ENCODE data around the gene NQO2. TPM values are rescaled to one million over a fixed set of nuclear protein-coding genes. Genes with fewer than 3 reads are reported as not detected.
A peak's percentile ranks its signal among the peaks of the same experiment; 100 is the strongest.
"Not testable (repeated sequence)": the region's sequence is repeated elsewhere in the genome, so short reads cannot be mapped to it uniquely, and the experiment has no call there.

Gene NQO2
- total and polyA plus RNA-seq, 2 donors (not counting 1 experiment from before 2014, with no cell fraction given) = 6.2 to 21.5 TPM

DNA sequence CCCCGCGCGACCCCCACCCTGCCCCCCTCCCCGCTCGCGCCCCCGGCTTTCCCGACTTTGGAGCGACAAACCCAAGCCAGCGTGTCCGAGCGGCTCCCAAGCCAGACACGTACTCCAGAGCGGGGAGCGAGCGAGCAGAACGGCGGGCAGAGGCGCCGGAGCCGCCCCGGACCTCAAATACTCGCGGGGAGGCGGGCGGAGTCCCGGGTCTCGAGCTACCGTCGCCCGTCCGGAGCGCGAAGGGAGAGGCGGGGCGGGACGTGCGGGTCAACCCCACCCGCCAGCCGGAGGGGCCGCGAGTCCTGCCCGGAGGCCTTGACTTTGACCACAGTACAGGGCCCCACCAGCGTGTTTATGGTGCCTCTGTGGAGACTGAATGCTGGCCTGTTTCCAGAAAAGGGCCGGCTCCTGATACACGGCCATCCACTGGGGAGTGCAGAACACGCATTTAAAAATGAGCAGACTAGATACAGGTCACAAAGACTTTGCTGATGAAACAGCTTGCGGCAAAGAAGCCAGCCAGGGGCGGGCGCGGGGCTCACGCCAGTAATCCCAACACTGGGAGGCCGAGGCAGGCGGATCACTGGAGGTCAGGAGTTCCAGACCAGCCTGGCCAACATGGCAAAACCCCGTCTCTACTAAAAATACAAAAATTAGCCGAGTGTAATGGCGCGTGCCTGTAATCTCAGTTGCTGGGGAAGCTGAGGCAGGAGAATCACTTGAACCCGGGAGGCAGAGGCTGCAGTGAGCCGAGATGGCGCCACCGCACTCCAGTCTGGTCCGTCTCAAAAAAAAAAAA is 28.1 kb upstream of the NQO2 start, which contains the start of gene SERPINB6:
Gene SERPINB6 (minus strand): TSS at position 148 of the 799 bp plus-strand sequence. CDS start 12,235 bp downstream, outside the sequence.
- DNase-seq (peak; percentile 65), ATAC-seq (ENCODE audit: low read depth) (peak; percentile 64)
- Histone ChIP-seq H2AFZ (ENCODE audit: insufficient read depth, low read depth, low read length, poor library complexity, severe bottlenecking) (peak within 1 kb of the TSS; percentile 92), H3K27me3 (replicated peaks in 1 of 4; ENCODE audit: control extremely low read depth in 1 of 4, control insufficient read depth in 3 of 4, insufficient read depth in 4 of 4, low read length in 3 of 4) (peaks cover 0 to 4% (median 0%) of the 10 kb centered on the region in 4 experiments), H3K79me2 (ENCODE audit: control insufficient read depth, insufficient read depth, low read length) (no peaks in the 10 kb centered on the region), H3K36me3 (replicated peaks in 1 of 2; ENCODE audit: control extremely low read depth in 1 of 2, control insufficient read depth in 1 of 2, extremely low read depth in 1 of 2, insufficient read depth in 2 of 2, low read length in 1 of 2) (no peaks in the 10 kb centered on the region), H3K9me3 (ENCODE audit: control extremely low read depth in 1 of 3, control insufficient read depth in 2 of 3, insufficient read depth in 1 of 3, low read length in 2 of 3) (no peaks in the 10 kb centered on the region), H3K4me2 (replicated peaks; ENCODE audit: low read depth, low read length, poor library complexity, severe bottlenecking) (peak within 1 kb of the TSS; percentile 93), H3K4me1 (ENCODE audit: control insufficient read depth in 2 of 2, insufficient read depth in 2 of 2, low read length in 2 of 2) (peaks cover 13 to 17% of the 10 kb centered on the region in 2 donors), H3K4me3 (ENCODE audit: control extremely low read depth in 1 of 5, extremely low read depth in 1 of 5, insufficient read depth in 1 of 5, low read depth in 2 of 5, low read length in 4 of 5) (peak within 1 kb of the TSS; percentile 56 to 86 (median 68)), H3K9ac (ENCODE audit: low read length) (peak within 1 kb of the TSS; percentile 78), H4K20me1 (ENCODE audit: control insufficient read depth, insufficient read depth, low read length, poor library complexity, severe bottlenecking) (no peaks in the 10 kb centered on the region), H3K27ac (ENCODE audit: low read length in 2 of 2) (peak within 1 kb of the TSS; percentile 39 to 74)
- Mint-ChIP-seq H3K27ac (peak within 1 kb of the TSS; percentile 93), H3K9me3 (ENCODE audit: insufficient read depth) (no peaks in the 10 kb centered on the region), H3K4me3 (peak within 1 kb of the TSS; percentile 91), H3K27me3 (peaks cover 3% of the 10 kb centered on the region), H3K4me1 (peaks cover 43% of the 10 kb centered on the region)
- CTCF ChIA-PET = interaction anchor here (0.7 to 1.6 kb wide), 10 partner anchors 13 to 280 kb away, joined by 3 to 8 read pairs (median 4); no protein-coding TSS in a partner anchor
- TF ChIP-seq, protein P1, sequence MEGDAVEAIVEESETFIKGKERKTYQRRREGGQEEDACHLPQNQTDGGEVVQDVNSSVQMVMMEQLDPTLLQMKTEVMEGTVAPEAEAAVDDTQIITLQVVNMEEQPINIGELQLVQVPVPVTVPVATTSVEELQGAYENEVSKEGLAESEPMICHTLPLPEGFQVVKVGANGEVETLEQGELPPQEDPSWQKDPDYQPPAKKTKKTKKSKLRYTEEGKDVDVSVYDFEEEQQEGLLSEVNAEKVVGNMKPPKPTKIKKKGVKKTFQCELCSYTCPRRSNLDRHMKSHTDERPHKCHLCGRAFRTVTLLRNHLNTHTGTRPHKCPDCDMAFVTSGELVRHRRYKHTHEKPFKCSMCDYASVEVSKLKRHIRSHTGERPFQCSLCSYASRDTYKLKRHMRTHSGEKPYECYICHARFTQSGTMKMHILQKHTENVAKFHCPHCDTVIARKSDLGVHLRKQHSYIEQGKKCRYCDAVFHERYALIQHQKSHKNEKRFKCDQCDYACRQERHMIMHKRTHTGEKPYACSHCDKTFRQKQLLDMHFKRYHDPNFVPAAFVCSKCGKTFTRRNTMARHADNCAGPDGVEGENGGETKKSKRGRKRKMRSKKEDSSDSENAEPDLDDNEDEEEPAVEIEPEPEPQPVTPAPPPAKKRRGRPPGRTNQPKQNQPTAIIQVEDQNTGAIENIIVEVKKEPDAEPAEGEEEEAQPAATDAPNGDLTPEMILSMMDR (IDR thresholded peaks at IDR 0.05) = no peak
- no peak for TF ChIP-seq EZH2 (IDR thresholded peaks at IDR 0.05; ENCODE audit: borderline replicate concordance, insufficient read depth, low read depth, low read length, poor library complexity, severe bottlenecking)
- intact Hi-C loops (cut with micrococcal nuclease) = loop anchor here (1.0 to 2.0 kb wide), 3 partner anchors 17 to 31 kb away; no protein-coding TSS in a partner anchor
- WGBS (ENCODE audit: insufficient coverage) = under 1% methylated on average over 56 of the region's 63 CpGs
- POLR2A ChIA-PET = interaction anchor here (0.6 to 1.6 kb wide), 5 partner anchors 16 to 82 kb away, joined by 3 to 12 read pairs (median 4); no protein-coding TSS in a partner anchor

DNA sequence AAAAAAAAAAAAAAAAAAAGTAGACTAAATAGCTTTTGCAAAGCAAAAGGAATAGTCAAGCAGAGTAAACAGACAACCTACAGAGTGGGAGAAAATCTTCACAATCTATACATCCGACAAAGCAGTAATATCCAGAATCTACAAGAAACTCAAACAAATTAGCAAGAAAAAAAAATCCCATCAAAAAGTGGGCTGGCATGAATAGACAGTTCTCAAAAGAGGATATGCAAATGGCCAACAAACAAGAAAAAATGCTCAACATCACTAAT is 27.5 kb upstream of the NQO2 start:
- H3K27me3 Mint-ChIP-seq; DNase-seq; intact Hi-C loops (cut with micrococcal nuclease); H3K9me3 Mint-ChIP-seq (ENCODE audit: insufficient read depth); H3K27ac ChIP-seq (ENCODE audit: low read length in 2 of 2); H3K36me3 ChIP-seq (replicated peaks in 1 of 2; ENCODE audit: control extremely low read depth in 1 of 2, control insufficient read depth in 1 of 2, extremely low read depth in 1 of 2, insufficient read depth in 2 of 2, low read length in 1 of 2); H4K20me1 ChIP-seq (ENCODE audit: control insufficient read depth, insufficient read depth, low read length, poor library complexity, severe bottlenecking); H3K79me2 ChIP-seq (ENCODE audit: control insufficient read depth, insufficient read depth, low read length); H3K27me3 ChIP-seq (replicated peaks in 1 of 4; ENCODE audit: control extremely low read depth in 1 of 4, control insufficient read depth in 3 of 4, insufficient read depth in 4 of 4, low read length in 3 of 4); ATAC-seq (ENCODE audit: low read depth); H3K9me3 ChIP-seq (ENCODE audit: control extremely low read depth in 1 of 3, control insufficient read depth in 2 of 3, insufficient read depth in 1 of 3, low read length in 2 of 3): not testable (repeated sequence)
- ChIA-PET CTCF (interaction anchor here (0.7 to 1.6 kb wide), 8 partner anchors 14 to 279 kb away, joined by 3 to 8 read pairs (median 4); no protein-coding TSS in a partner anchor), POLR2A (interaction anchor here (0.6 to 1.6 kb wide), 4 partner anchors 18 to 82 kb away, joined by 3 to 12 read pairs (median 4); no protein-coding TSS in a partner anchor)
- no CpG with 5 or more reads among the region's 1 CpG for WGBS (ENCODE audit: insufficient coverage)
- peaks cover 13 to 17% of the 10 kb centered on the region in 2 donors for H3K4me1 ChIP-seq (ENCODE audit: control insufficient read depth in 2 of 2, insufficient read depth in 2 of 2, low read length in 2 of 2)
- Mint-ChIP-seq H3K4me1 (peaks cover 39% of the 10 kb centered on the region), H3K4me3 (peak overlapping the region; percentile 91), H3K27ac (peak overlapping the region; percentile 93)
- peak overlapping the region; percentile 92 for H2AFZ ChIP-seq (ENCODE audit: insufficient read depth, low read depth, low read length, poor library complexity, severe bottlenecking)
- H3K4me3 ChIP-seq (ENCODE audit: control extremely low read depth in 1 of 5, extremely low read depth in 1 of 5, insufficient read depth in 1 of 5, low read depth in 2 of 5, low read length in 4 of 5) = peak overlapping the region in 4 of 5 experiments; percentile 56 to 86 (median 71)
- H3K4me2 ChIP-seq (replicated peaks; ENCODE audit: low read depth, low read length, poor library complexity, severe bottlenecking) = peak overlapping the region; percentile 93
- H3K9ac ChIP-seq (ENCODE audit: low read length) = peak overlapping the region; percentile 78

DNA sequence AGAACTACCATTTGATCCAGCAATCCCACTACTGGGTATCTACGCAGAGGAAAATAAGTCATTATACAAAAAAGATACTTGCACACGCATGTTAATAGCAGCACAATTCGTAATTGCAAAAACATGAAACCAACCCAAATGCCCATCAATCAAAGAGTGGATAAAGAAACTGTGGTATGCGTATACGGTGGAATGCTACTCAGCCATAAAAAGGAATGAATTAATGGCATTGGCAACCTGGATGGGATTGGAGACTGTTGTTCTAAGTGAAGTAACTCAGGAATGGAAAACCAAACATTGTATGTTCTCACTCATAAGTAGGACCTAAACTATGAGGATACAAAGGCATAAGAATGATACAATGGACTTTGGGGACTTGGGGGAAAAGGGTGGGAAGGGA is 27.0 kb upstream of the NQO2 start:
- H3K4me3 ChIP-seq (ENCODE audit: control extremely low read depth in 1 of 5, extremely low read depth in 1 of 5, insufficient read depth in 1 of 5, low read depth in 2 of 5, low read length in 4 of 5); H3K79me2 ChIP-seq (ENCODE audit: control insufficient read depth, insufficient read depth, low read length); H3K36me3 ChIP-seq (replicated peaks in 1 of 2; ENCODE audit: control extremely low read depth in 1 of 2, control insufficient read depth in 1 of 2, extremely low read depth in 1 of 2, insufficient read depth in 2 of 2, low read length in 1 of 2); H3K27ac ChIP-seq (ENCODE audit: low read length in 2 of 2); H3K27me3 ChIP-seq (replicated peaks in 1 of 4; ENCODE audit: control extremely low read depth in 1 of 4, control insufficient read depth in 3 of 4, insufficient read depth in 4 of 4, low read length in 3 of 4); H4K20me1 ChIP-seq (ENCODE audit: control insufficient read depth, insufficient read depth, low read length, poor library complexity, severe bottlenecking); intact Hi-C loops (cut with micrococcal nuclease); DNase-seq; H3K9me3 Mint-ChIP-seq (ENCODE audit: insufficient read depth); H3K9ac ChIP-seq (ENCODE audit: low read length); H3K9me3 ChIP-seq (ENCODE audit: control extremely low read depth in 1 of 3, control insufficient read depth in 2 of 3, insufficient read depth in 1 of 3, low read length in 2 of 3); H3K4me2 ChIP-seq (replicated peaks; ENCODE audit: low read depth, low read length, poor library complexity, severe bottlenecking); ATAC-seq (ENCODE audit: low read depth); H3K27me3 Mint-ChIP-seq; H2AFZ ChIP-seq (ENCODE audit: insufficient read depth, low read depth, low read length, poor library complexity, severe bottlenecking): not testable (repeated sequence)
- POLR2A ChIA-PET = interaction anchor here (1.6 kb wide), 1 partner anchor 17 kb away, joined by 12 read pairs; no protein-coding TSS in a partner anchor
- CTCF ChIA-PET = interaction anchor here (1.1 to 1.6 kb wide), 4 partner anchors 22 to 126 kb away, joined by 3 to 6 read pairs (median 4); no protein-coding TSS in a partner anchor
- H3K4me1 Mint-ChIP-seq = peaks cover 34% of the 10 kb centered on the region
- peak overlapping the region; percentile 72 for H3K27ac Mint-ChIP-seq
- peak overlapping the region; percentile 91 for H3K4me3 Mint-ChIP-seq
- no CpG with 5 or more reads among the region's 5 CpGs for WGBS (ENCODE audit: insufficient coverage)
- peaks cover 13 to 17% of the 10 kb centered on the region in 2 donors for H3K4me1 ChIP-seq (ENCODE audit: control insufficient read depth in 2 of 2, insufficient read depth in 2 of 2, low read length in 2 of 2)
